ENCODE measurements around the gene KSR2.

DNA sequence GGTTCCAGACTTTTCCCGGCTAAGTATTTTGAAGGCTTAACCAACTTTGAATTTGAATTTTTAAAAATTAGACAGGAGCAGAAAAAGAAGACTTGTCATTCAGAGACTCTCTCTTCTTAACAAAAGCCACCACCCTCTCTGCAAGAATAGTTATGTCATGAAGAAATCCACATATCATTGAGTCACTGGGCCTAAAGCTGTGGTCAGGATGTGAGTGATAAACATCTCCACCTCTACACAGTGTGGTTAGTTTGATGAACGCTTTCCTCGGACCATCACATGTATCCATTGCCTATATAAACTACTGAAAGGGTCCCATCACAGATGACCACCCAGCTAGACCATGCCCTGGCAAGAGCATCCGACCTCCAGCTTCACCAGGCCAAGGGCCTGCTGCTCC lies 226.1 kb downstream of the KSR2 start:
- TF ChIP-seq SIN3A (IDR thresholded peaks at IDR 0.05; ENCODE audit: borderline replicate concordance, insufficient read depth, low read depth, low read length) = no peak
- TF ChIP-seq, protein P1, sequence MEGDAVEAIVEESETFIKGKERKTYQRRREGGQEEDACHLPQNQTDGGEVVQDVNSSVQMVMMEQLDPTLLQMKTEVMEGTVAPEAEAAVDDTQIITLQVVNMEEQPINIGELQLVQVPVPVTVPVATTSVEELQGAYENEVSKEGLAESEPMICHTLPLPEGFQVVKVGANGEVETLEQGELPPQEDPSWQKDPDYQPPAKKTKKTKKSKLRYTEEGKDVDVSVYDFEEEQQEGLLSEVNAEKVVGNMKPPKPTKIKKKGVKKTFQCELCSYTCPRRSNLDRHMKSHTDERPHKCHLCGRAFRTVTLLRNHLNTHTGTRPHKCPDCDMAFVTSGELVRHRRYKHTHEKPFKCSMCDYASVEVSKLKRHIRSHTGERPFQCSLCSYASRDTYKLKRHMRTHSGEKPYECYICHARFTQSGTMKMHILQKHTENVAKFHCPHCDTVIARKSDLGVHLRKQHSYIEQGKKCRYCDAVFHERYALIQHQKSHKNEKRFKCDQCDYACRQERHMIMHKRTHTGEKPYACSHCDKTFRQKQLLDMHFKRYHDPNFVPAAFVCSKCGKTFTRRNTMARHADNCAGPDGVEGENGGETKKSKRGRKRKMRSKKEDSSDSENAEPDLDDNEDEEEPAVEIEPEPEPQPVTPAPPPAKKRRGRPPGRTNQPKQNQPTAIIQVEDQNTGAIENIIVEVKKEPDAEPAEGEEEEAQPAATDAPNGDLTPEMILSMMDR (IDR thresholded peaks at IDR 0.05) = no peak
